ENCODE results near the gene C2orf72. TPM values are rescaled to one million over a fixed set of nuclear protein-coding genes. Genes with fewer than 3 reads are reported as not detected.
"Not testable (repeated sequence)": the region's sequence is repeated elsewhere in the genome, so short reads cannot be mapped to it uniquely, and the experiment has no call there.

Gene C2orf72
- total RNA-seq, 1 donor from 2014 or later = 20.5 TPM

DNA sequence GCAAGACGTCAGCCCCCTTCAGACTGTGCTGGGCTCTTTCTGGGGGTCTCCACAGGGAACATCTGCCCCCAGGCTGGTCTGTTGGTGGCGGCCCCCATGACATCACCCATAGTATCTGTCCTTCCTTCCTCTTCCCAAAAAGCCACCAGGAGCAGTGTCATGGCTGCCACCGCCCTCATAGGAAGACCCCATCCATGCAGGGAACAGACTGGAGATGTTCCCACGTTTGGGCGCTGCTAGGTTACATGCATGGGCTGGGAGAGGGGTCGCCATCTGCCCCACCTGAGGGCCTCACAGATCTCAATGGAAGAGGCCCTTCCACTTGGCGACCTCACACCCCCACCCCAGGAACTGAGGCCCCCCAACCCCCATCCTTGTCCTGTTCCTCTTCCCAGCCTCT lies 36.3 kb upstream of the C2orf72 start:
- intact Hi-C loops (cut with DNase I) = no loop called here
- no peaks in the 10 kb centered on the region for H3K27me3 ChIP-seq
- no peak overlapping the region for H3K4me3 ChIP-seq
- H3K36me3 ChIP-seq = no peaks in the 10 kb centered on the region
- H3K9me3 ChIP-seq = no peaks in the 10 kb centered on the region
- TF ChIP-seq, protein P1, sequence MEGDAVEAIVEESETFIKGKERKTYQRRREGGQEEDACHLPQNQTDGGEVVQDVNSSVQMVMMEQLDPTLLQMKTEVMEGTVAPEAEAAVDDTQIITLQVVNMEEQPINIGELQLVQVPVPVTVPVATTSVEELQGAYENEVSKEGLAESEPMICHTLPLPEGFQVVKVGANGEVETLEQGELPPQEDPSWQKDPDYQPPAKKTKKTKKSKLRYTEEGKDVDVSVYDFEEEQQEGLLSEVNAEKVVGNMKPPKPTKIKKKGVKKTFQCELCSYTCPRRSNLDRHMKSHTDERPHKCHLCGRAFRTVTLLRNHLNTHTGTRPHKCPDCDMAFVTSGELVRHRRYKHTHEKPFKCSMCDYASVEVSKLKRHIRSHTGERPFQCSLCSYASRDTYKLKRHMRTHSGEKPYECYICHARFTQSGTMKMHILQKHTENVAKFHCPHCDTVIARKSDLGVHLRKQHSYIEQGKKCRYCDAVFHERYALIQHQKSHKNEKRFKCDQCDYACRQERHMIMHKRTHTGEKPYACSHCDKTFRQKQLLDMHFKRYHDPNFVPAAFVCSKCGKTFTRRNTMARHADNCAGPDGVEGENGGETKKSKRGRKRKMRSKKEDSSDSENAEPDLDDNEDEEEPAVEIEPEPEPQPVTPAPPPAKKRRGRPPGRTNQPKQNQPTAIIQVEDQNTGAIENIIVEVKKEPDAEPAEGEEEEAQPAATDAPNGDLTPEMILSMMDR (IDR thresholded peaks at IDR 0.05) = no peak
- no peaks in the 10 kb centered on the region for H3K4me1 ChIP-seq
- no peak overlapping the region for H3K27ac ChIP-seq
- no peak for DNase-seq (ENCODE audit: low spot score in 2 of 2)

DNA sequence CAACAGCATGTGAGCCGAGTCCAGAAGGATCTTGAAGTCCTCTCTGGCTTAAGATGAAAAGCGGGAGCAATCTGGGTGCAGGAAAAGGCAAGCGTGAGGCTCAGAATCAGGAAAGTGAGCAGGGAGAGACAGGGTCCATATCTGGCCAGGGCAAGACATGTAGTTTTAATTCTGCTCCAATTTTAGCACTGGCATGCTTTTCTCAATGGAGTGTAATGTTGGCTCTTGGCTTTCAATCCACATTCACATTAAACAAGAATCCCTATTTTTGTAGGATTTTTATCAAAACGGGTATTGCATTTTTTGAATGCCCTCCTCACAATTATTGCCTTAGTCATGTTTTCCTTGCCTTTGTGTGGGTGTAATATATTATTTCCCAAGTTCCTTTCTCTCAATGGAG lies 35.4 kb upstream of the C2orf72 start:
- H3K27me3 ChIP-seq = no peaks in the 10 kb centered on the region
- intact Hi-C loops (cut with DNase I) = no loop called here
- H3K27ac ChIP-seq = no peak overlapping the region
- TF ChIP-seq, protein P1 (IDR thresholded peaks at IDR 0.05) = no peak
- no peaks in the 10 kb centered on the region for H3K36me3 ChIP-seq
- H3K4me3 ChIP-seq = no peak overlapping the region
- H3K4me1 ChIP-seq = no peaks in the 10 kb centered on the region
- no peaks in the 10 kb centered on the region for H3K9me3 ChIP-seq
- DNase-seq (ENCODE audit: low spot score in 2 of 2) = no peak

DNA sequence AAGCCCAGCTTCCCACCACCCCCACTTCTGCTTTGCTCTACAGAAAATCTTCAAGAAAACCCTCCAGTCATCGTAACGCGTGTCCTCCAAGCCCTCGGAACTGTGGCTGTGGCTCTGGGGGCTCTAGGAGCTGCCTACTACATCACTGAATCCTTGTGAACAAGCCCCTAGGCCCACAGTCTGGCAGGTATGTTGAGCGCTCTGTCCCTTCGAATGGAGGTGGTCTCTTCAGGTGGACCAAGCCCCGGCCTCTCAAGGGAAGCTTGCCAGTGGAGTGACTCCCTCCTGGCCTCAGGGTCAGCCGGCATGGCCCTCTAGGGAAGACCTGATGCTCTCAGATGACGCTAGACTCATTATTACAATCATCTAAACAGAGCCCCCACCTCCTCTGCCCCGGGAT lies 34.7 kb upstream of the C2orf72 start:
- no peak for DNase-seq (ENCODE audit: low spot score in 2 of 2)
- no peaks in the 10 kb centered on the region for H3K9me3 ChIP-seq
- H3K27ac ChIP-seq = no peak overlapping the region
- no peak overlapping the region for H3K4me3 ChIP-seq
- no peaks in the 10 kb centered on the region for H3K4me1 ChIP-seq
- no peaks in the 10 kb centered on the region for H3K27me3 ChIP-seq
- H3K36me3 ChIP-seq = no peaks in the 10 kb centered on the region
- intact Hi-C loops (cut with DNase I) = no loop called here
- TF ChIP-seq, protein P1 (IDR thresholded peaks at IDR 0.05) = no peak

DNA sequence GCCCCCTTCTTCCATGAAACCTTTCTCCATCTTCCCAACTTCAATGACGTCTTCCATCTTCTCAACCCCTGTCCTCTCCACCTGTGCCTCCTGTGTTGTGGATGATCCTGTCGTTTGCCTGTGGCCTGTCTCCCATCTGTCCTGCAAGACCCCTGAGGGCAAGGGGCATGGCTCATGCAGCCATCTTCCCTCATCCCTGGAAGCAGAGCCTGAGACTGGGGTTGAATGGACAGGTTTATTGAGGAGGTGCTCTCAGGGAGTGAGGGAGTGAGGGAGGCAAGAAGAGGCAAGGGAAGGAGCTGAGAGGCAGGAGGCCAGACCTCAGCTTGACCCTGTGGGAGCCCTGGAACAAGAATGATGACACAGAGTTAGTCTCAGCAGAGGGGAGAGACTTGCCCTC lies 34.1 kb upstream of the C2orf72 start:
- intact Hi-C loops (cut with DNase I) = no loop called here
- TF ChIP-seq, protein P1 (IDR thresholded peaks at IDR 0.05) = no peak
- Histone ChIP-seq H3K9me3 (no peaks in the 10 kb centered on the region), H3K36me3 (no peaks in the 10 kb centered on the region), H3K27ac (no peak overlapping the region), H3K4me3 (no peak overlapping the region), H3K4me1 (no peaks in the 10 kb centered on the region), H3K27me3 (no peaks in the 10 kb centered on the region)
- no peak for DNase-seq (ENCODE audit: low spot score in 2 of 2)

DNA sequence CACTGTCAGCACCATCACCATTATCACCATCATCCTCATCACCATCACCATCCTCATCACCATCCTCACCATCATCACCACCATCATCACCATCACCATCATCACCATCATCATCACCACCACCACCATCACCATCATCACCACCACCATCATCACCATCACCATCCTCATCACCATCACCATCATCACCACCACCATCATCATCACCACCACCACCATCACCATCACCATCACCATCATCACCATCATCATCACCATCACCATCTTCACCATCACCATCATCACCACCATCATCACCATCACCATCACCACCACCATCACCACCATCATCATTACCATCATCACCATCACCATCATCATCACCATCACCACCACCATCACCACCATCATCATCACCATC lies 32.4 kb upstream of the C2orf72 start:
- H3K4me3 ChIP-seq; intact Hi-C loops (cut with DNase I); H3K4me1 ChIP-seq; H3K27ac ChIP-seq; H3K27me3 ChIP-seq; H3K36me3 ChIP-seq; DNase-seq (ENCODE audit: low spot score in 2 of 2); H3K9me3 ChIP-seq: not testable (repeated sequence)

DNA sequence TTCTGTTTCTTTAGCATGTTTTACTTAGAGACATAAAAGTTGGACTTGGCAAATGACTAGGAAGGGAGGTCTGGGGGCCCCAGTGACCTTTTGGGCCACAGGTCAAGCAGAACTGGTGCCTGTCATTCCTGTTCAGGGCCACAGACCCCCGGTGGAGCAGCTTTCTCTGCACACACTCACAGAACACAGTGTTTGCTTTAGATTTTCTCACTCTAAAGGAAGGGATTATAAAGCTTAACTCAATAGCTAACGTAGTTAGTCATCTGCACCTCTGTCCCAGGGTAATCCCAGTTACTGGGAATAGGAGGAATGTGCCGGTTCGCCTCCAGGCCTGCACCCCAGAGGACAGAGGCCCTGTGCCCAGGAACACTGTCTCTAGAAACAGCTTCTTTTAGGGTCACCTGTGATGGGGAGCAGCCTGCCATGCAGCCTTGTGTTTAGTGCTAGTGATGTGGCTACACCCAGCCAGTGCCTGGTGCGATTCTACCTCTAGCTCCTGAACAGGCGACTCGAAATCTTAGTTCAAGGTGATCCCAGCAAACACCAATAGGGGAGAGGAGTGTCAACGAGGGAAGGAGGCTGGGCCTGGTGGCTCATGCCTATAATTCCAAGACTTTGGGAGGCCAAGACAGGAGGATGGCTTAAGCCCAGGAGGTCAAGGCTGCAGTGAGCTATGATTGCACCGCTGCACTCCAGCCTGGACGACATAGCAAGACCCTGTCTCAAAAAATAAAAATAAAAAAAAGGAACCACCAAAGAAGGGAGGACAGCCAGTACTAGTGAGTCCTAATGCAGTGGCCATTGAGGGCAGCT lies 29.8 kb upstream of the C2orf72 start:
- Histone ChIP-seq H3K4me3 (no peak overlapping the region), H3K27me3 (no peaks in the 10 kb centered on the region), H3K9me3 (no peaks in the 10 kb centered on the region), H3K27ac (no peak overlapping the region), H3K36me3 (no peaks in the 10 kb centered on the region), H3K4me1 (no peaks in the 10 kb centered on the region)
- DNase-seq (ENCODE audit: low spot score in 2 of 2) = no peak
- TF ChIP-seq, protein P1 (IDR thresholded peaks at IDR 0.05) = no peak
- intact Hi-C loops (cut with DNase I) = no loop called here
